BLaER1 treated with 17β-estradiol and CSF1 and Interleukin-3, amounts not matched to agents 10 nM and 100 nM (cell line): ENCODE results near the gene EOGT.
A peak's percentile ranks its signal among the peaks of the same experiment; 100 is the strongest.

Experiments used
- H3K27ac ChIP-seq, 11 experiments: shearing (Covaris generic); formaldehyde crosslinking; 2 replicates each; pipeline ENCODE4 v1.8.1; 2022
- H3K27me3 ChIP-seq, 11 experiments: shearing (Covaris generic); formaldehyde crosslinking; 2 replicates each; pipeline ENCODE4 v1.8.1; 2022
- H3K36me3 ChIP-seq, 11 experiments: shearing (Covaris generic); formaldehyde crosslinking; 2 replicates each; pipeline ENCODE4 v1.8.1; 2022
- H3K4me1 ChIP-seq, 10 experiments: shearing (Covaris generic); formaldehyde crosslinking; 2 replicates each; pipeline ENCODE4 v1.8.1; 2022
- H3K4me2 ChIP-seq, 11 experiments: shearing (Covaris generic); formaldehyde crosslinking; 2 replicates each; pipeline ENCODE4 v1.8.1; 2022
- H3K4me3 ChIP-seq, 10 experiments: shearing (Covaris generic); formaldehyde crosslinking; 2 replicates each; pipeline ENCODE4 v1.8.1; 2022
- H3K9ac ChIP-seq, 11 experiments: shearing (Covaris generic); formaldehyde crosslinking; 2 replicates each; pipeline ENCODE4 v1.8.1; 2022
- H3K9me3 ChIP-seq, 11 experiments: shearing (Covaris generic); formaldehyde crosslinking; replicated peaks in 1 of 11; 2 replicates each; pipeline ENCODE4 v1.8.1; 2022
- H4K20me1 ChIP-seq, 11 experiments: shearing (Covaris generic); formaldehyde crosslinking; 2 replicates each; pipeline ENCODE4 v1.8.1; 2022
- Cebpa-rat ChIP-seq, 11 experiments: shearing (Covaris generic); IDR thresholded peaks; 2 replicates each; pipeline ENCODE4 v1.8.1; 2022

Gene EOGT

DNA sequence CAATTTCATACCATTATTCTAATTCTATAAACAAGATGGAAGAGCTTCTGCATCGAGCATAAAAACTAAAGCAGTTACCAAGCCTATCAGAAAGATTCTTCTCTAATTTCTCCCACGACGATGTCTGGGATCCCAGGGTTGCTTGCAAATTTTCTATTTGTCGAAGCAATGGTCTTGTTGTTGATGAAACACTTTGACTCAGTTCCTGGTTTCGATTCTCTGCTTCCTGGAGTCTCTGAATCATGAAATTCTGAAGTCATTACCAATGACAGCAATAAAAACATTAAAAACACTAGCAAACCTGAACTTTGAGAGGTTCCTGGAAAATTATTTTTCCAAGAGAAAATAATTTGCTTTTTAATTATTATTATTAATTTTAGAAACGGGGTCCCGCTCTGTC lies 20.0 kb upstream of the EOGT start:
- no peaks in the 10 kb centered on the region for H3K9me3 ChIP-seq
- H3K4me2 ChIP-seq = peak overlapping the region in 2 of 11 experiments; percentile 9 to 37; a peak in 3 of 22 replicates
- H3K36me3 ChIP-seq = peaks cover 92 to 98% (median 97%) of the 10 kb centered on the region in 11 experiments
- no peak overlapping the region for H3K9ac ChIP-seq
- TF ChIP-seq Cebpa-rat (IDR thresholded peaks at IDR 0.05) = no peak
- no peaks in the 10 kb centered on the region for H3K27me3 ChIP-seq
- H4K20me1 ChIP-seq = peaks cover 0 to 20% (median 0%) of the 10 kb centered on the region in 11 experiments; a peak in 2 of 22 replicates
- H3K4me1 ChIP-seq = peaks cover 0 to 14% (median 0%) of the 10 kb centered on the region in 10 experiments; a peak in 7 of 20 replicates
- no peak overlapping the region for H3K4me3 ChIP-seq
- H3K27ac ChIP-seq = peak overlapping the region in 3 of 11 experiments; percentile 39 to 51 (median 46); a peak in 4 of 22 replicates

- Histone ChIP-seq H3K27ac (no peak overlapping the region), H3K4me2 (no peak overlapping the region), H3K27me3 (no peaks in the 10 kb centered on the region), H4K20me1 (peaks cover 0 to 14% (median 0%) of the 10 kb centered on the region in 11 experiments; a peak in 2 of 22 replicates), H3K9ac (no peak overlapping the region), H3K4me1 (peaks cover 0 to 14% (median 0%) of the 10 kb centered on the region in 10 experiments; a peak in 7 of 20 replicates), H3K4me3 (no peak overlapping the region), H3K9me3 (no peaks in the 10 kb centered on the region), H3K36me3 (peaks cover 92 to 98% (median 97%) of the 10 kb centered on the region in 11 experiments)
- no peak for TF ChIP-seq Cebpa-rat (IDR thresholded peaks at IDR 0.05)
Observed at GRCh38 chr3:69032737-69033136, 19.3 kb upstream of the EOGT start.

GRCh38 chr3:69032142-69032541 lies 18.7 kb upstream of the EOGT start:
- Histone ChIP-seq H3K9me3 (no peaks in the 10 kb centered on the region), H3K9ac (no peak overlapping the region), H3K4me3 (no peak overlapping the region), H3K4me2 (no peak overlapping the region), H3K27me3 (no peaks in the 10 kb centered on the region), H3K36me3 (peaks cover 92 to 98% (median 97%) of the 10 kb centered on the region in 11 experiments), H3K4me1 (peaks cover 0 to 14% (median 0%) of the 10 kb centered on the region in 10 experiments; a peak in 7 of 20 replicates), H3K27ac (no peak overlapping the region), H4K20me1 (peaks cover 0 to 14% (median 0%) of the 10 kb centered on the region in 11 experiments; a peak in 2 of 22 replicates)
- TF ChIP-seq Cebpa-rat (IDR thresholded peaks at IDR 0.05) = no peak

- Histone ChIP-seq H3K4me2 (no peak overlapping the region), H3K9ac (no peak overlapping the region), H3K36me3 (peaks cover 91 to 97% (median 96%) of the 10 kb centered on the region in 11 experiments), H3K4me3 (no peak overlapping the region), H4K20me1 (peaks cover 0 to 10% (median 0%) of the 10 kb centered on the region in 11 experiments; a peak in 2 of 22 replicates), H3K9me3 (no peaks in the 10 kb centered on the region), H3K27ac (no peak overlapping the region), H3K4me1 (peaks cover 0 to 14% (median 0%) of the 10 kb centered on the region in 10 experiments; a peak in 7 of 20 replicates), H3K27me3 (no peaks in the 10 kb centered on the region)
- no peak for TF ChIP-seq Cebpa-rat (IDR thresholded peaks at IDR 0.05)
Observed at GRCh38 chr3:69031635-69032034, 18.2 kb upstream of the EOGT start.

- peaks cover 45 to 77% (median 59%) of the 10 kb centered on the region in 11 experiments for H3K36me3 ChIP-seq
- no peaks in the 10 kb centered on the region for H4K20me1 ChIP-seq
- no peak overlapping the region for H3K4me2 ChIP-seq
- no peaks in the 10 kb centered on the region for H3K4me1 ChIP-seq
- H3K27ac ChIP-seq = no peak overlapping the region
- no peak overlapping the region for H3K4me3 ChIP-seq
- no peaks in the 10 kb centered on the region for H3K9me3 ChIP-seq
- TF ChIP-seq Cebpa-rat (IDR thresholded peaks at IDR 0.05) = no peak
- H3K9ac ChIP-seq = no peak overlapping the region
- H3K27me3 ChIP-seq = no peaks in the 10 kb centered on the region
Observed at GRCh38 chr3:69020857-69021256, 7.4 kb upstream of the EOGT start.

GRCh38 chr3:69020424-69020823 lies 6.9 kb upstream of the EOGT start:
- H3K4me2 ChIP-seq = no peak overlapping the region
- H3K36me3 ChIP-seq = peaks cover 41 to 75% (median 55%) of the 10 kb centered on the region in 11 experiments
- no peaks in the 10 kb centered on the region for H3K9me3 ChIP-seq
- TF ChIP-seq Cebpa-rat (IDR thresholded peaks at IDR 0.05) = no peak
- no peak overlapping the region for H3K9ac ChIP-seq
- H3K27ac ChIP-seq = no peak overlapping the region
- no peaks in the 10 kb centered on the region for H4K20me1 ChIP-seq
- peaks cover 0 to 2% (median 0%) of the 10 kb centered on the region in 10 experiments; a peak in 3 of 20 replicates for H3K4me1 ChIP-seq
- no peak overlapping the region for H3K4me3 ChIP-seq
- H3K27me3 ChIP-seq = no peaks in the 10 kb centered on the region

DNA sequence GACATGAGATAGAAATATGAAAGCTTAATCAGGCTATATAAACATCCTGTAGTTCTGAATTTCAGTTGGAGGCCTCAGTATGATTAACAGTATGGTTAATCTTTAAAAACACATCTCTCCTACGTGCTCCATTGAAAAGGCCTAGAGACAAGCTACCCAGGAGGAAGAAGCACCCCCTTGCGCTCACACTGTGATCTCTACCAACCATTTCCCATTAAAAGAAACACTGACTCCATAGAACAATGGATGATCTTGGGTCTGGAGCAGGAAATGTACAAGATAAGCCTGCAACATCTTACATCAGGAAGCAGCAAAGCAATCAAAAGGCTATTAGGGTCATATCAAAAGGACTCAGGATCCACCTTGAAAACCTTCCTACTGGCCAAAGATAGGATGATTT lies 3.4 kb upstream of the EOGT start:
- Histone ChIP-seq H3K4me3 (no peak overlapping the region), H3K27ac (no peak overlapping the region), H3K4me2 (no peak overlapping the region)

GRCh38 chr3:69016102-69016501 lies 2.6 kb upstream of the EOGT start:
- H3K27ac ChIP-seq = no peak overlapping the region
- no peak overlapping the region for H3K4me3 ChIP-seq
- H3K9me3 ChIP-seq = no peaks in the 10 kb centered on the region
- no peaks in the 10 kb centered on the region for H3K27me3 ChIP-seq
- H3K36me3 ChIP-seq = peaks cover 11 to 44% (median 26%) of the 10 kb centered on the region in 11 experiments; a peak in 21 of 22 replicates
- H4K20me1 ChIP-seq = no peaks in the 10 kb centered on the region
- TF ChIP-seq Cebpa-rat (IDR thresholded peaks at IDR 0.05) = no peak
- H3K9ac ChIP-seq = no peak overlapping the region
- H3K4me2 ChIP-seq = no peak overlapping the region
- H3K4me1 ChIP-seq = peaks cover 21 to 27% (median 24%) of the 10 kb centered on the region in 10 experiments

More for the DNA sequence above, 3.4 kb upstream of the EOGT start:
- H3K36me3 ChIP-seq = peaks cover 19 to 47% (median 32%) of the 10 kb centered on the region in 11 experiments
- peaks cover 21 to 27% (median 24%) of the 10 kb centered on the region in 10 experiments for H3K4me1 ChIP-seq
- H3K9me3 ChIP-seq = no peaks in the 10 kb centered on the region
- no peak for TF ChIP-seq Cebpa-rat (IDR thresholded peaks at IDR 0.05)
- H3K9ac ChIP-seq = no peak overlapping the region
- H4K20me1 ChIP-seq = no peaks in the 10 kb centered on the region
- H3K27me3 ChIP-seq = no peaks in the 10 kb centered on the region

DNA sequence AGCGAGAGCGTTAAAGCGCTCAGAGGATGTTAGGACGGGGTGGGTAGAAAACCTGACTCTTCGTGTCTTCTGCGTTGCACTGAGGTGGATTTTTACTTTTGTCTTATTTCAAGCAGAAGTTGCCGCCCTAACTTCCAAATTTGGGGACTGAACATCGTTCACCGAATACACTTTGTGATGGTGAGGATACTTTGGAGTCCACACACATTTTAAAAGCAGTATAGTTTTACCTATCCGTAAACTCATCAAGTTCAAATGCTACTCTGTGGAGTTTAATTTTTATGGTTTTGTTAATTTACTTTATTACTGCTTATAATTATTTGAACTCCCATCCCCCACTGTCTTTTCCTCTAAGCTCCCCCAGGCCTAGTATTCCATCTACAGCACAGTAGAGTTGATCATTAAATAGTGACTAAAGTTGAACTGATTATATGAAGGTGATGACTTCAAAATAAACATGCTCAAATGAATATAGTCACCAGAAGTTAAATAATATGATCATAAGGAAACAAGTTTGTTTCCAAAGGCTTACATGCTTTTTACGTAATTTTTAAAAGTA lies 617 bp upstream of the EOGT start:
- no peak for TF ChIP-seq Cebpa-rat (IDR thresholded peaks at IDR 0.05)
- peak overlapping the region; percentile 73 to 94 (median 84) for H3K4me3 ChIP-seq
- no peaks in the 10 kb centered on the region for H4K20me1 ChIP-seq
- peak overlapping the region; percentile 86 to 95 (median 93) for H3K9ac ChIP-seq
- H3K4me2 ChIP-seq = peak overlapping the region; percentile 68 to 93 (median 85)
- H3K27ac ChIP-seq = peak overlapping the region; percentile 84 to 95 (median 90); a peak in 21 of 22 replicates
- H3K9me3 ChIP-seq = no peaks in the 10 kb centered on the region
- H3K27me3 ChIP-seq = no peaks in the 10 kb centered on the region
- peaks cover 21 to 27% (median 24%) of the 10 kb centered on the region in 10 experiments for H3K4me1 ChIP-seq
- peaks cover 11 to 55% (median 35%) of the 10 kb centered on the region in 11 experiments; a peak in 21 of 22 replicates for H3K36me3 ChIP-seq
